ELF-1 (cell line): ENCODE measurements around the gene UVSSA.
"Not testable (repeated sequence)": the region's sequence is repeated elsewhere in the genome, so short reads cannot be mapped to it uniquely, and the experiment has no call there.

Source experiments
- DNase-seq: peaks from one replicate; pipeline ENCODE4 v3.0.0-alpha.2; 2016; ENCODE audit warnings: low read depth, low spot score

The UVSSA gene

DNA sequence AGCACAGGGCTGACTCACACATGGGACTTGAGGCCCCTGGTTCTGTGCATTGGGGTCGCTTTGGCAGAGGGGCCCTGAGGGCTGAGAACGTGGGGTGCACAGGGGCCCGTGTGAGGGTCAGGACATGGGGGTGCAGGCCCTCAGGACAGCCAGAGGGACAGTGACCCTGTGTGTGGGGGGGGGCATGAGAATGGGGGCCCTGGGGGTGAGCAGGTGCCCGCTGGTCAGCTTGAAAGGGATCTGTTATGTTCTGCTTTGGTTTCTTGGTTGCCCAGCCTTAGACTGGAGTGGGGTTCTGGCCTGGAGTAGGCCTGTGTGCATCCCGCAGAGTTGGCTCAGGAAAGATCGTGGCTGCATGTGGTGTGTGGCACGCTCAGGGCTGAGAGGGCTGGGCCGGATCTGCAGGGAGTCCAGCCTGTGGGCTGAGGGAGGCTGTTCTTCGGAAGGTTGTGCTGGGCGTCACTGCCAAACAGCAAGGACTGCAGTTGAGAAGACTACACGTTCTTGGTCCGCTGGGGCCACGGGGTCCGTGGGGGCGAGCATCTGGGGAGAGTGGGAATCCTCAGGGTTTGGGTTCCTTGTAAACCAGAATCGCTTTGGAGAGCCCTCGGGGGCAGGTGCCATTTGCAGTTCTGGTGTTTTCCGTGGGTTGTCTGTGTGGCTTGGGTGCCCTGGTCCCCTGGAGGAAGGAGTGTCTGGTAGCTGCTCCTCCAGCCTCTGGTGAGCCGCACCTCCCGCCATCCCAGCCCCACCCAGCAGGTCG, 15.2 kb upstream of the UVSSA start:
- no peak for DNase-seq

DNA sequence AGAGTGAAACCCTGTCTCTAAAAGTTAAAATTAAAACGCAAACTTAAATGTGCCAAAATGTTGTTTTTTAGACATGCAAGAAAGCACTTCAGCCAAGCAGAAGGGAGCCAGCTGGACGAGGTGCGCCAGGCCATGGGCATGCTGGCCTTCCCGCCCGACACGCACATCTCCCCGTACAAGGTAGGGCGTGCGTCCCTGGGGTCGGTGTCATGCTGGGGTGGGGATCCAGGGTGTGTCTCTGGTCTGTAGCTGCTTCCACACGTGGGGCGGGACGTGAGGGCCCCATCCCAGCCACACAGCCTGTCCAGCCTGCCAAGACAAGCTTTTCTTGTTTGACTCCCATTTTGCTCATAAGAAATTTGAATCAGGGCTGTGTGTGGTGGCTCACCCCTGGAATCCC, 14.3 kb upstream of the UVSSA start:
- DNase-seq, result no peak

DNA sequence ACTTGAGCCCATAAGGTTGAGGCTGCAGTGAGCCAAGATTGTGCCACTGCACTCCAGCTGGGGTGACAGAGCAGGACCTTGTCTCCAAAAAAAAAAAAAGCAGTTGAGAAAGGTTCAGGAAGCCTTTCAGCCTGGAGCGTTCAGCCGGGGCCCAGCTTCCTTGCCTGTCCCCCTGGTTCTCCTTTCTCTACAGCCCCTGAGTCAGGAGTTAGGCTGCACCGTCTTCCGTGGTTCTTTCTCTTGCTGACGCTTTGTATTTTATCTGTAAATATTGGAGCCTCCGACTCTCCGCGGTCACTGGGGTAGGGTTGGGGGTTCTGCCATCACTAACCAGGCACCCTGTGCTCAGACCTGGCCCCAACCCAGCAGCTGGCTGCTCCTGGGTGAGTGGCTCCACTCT, 13.8 kb upstream of the UVSSA start:
- no peak for DNase-seq

DNA sequence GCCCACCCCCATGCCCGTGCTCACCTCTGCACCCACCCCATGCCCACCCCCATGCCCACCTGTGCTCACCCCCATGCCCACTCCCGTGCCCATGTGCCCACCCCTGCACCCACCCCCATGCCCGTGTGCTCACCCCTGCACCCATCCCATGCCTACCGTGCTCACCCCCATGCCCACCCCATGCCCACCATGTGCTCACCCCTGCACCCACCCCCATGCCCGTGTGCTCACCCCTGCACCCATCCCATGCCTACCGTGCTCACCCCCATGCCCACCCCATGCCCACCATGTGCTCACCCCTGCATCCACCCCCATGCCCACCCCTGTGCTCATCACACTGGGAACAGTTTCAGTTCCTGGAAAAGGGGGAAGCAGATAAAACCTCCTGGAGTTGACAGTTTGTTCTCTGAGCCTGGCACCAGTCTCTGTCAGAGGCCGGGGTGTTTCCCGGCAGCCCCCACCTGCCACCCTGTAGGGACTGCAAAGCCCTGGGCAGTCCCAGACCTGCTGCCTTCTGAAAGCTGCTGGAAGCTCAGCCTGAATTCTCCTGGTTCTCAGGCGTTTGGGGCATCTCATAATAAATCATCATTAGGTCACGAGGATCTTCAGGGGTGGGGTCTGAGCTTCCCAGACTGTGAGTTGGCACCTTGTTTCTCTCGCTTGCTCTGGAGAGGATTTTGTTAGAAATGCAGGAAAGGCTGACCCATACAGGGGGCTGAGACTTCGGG, 13.0 kb upstream of the UVSSA start:
- DNase-seq, result not testable (repeated sequence)

DNA sequence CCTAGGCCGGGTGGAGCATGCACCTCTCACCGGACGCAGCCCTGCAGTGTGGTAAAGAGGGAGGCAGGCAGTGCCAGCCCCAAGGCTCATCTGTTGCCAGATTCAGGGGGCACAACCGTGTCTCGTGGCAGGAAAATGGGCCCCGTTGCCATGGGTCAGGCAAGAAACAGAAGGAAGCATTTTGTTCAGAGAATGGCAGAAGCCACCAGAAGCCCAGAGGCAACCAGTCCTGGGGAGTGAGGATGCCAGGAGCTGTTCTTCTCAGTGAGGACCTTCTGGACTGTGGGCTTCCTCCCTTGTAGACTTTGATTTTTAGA, 12.5 kb upstream of the UVSSA start:
- DNase-seq, result no peak

DNA sequence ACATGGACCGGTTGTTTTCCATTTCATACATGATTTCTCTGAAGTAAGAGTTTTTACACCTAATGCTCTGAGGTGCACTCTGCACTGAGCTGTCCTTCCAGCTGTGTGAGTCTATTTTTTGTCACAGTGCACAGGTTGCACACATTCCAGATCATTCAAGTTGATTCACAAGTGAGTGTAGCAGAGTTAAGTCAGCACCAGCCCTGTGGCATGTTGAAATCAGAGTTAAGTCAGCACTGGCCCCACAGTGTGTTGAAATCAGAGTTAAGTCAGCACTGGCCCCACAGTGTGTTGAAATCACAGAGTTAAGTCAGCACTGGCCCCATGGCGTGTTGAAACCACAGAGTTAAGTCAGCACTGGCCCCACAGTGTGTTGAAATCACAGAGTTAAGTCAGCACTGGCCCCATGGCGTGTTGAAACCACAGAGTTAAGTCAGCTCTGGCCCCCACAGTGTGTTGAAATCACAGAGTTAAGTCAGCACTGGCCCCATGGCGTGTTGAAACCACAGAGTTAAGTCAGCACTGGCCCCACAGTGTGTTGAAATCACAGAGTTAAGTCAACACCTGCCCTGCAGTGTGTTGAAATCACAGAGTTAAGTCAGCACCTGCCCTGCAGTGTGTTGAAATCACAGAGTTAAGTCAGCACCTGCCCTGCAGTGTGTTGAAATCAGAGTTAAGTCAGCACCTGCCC, 11.7 kb upstream of the UVSSA start:
- not testable (repeated sequence) for DNase-seq

DNA sequence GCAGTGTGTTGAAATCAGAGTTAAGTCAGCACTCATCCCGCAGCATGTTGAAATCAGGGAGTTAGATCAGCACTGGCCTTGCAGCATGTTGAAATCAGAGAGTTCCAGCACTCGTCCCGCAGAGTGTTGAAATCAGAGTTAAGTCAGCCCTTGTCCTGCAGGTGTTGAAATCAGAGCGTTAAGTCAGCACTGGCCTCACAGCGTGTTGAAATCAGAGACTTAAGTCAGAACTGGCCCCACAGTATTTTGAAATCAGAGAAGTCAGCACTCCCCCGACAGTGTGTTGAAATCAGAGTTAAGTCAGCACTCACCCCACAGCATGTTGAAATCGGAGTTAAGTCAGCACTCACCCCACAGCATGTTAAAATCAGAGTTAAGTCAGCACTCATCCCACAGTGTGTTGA, 10.9 kb upstream of the UVSSA start:
- DNase-seq, result no peak

DNA sequence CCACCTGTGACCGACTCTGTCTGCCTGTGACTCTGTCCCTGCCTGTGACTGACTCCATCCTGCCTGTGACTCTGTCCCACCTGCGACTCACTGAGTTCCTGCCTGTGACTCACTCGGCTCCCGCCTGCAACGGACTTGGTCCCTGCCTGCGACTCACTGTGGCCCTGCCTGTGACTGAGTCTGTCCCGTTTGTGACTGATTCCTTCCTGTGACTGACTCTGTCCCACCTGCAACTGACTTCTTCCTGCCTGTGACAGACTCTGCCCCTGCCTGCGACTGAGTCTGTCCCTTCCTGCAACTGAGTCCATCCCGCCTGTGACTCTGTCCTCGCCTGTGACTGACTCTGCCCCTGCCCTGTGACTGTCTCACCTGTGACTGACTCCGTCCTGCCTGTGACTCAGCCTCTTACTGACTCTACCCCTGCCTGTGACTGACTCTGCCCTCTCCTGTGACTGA, 9.6 kb upstream of the UVSSA start:
- no peak for DNase-seq

DNA sequence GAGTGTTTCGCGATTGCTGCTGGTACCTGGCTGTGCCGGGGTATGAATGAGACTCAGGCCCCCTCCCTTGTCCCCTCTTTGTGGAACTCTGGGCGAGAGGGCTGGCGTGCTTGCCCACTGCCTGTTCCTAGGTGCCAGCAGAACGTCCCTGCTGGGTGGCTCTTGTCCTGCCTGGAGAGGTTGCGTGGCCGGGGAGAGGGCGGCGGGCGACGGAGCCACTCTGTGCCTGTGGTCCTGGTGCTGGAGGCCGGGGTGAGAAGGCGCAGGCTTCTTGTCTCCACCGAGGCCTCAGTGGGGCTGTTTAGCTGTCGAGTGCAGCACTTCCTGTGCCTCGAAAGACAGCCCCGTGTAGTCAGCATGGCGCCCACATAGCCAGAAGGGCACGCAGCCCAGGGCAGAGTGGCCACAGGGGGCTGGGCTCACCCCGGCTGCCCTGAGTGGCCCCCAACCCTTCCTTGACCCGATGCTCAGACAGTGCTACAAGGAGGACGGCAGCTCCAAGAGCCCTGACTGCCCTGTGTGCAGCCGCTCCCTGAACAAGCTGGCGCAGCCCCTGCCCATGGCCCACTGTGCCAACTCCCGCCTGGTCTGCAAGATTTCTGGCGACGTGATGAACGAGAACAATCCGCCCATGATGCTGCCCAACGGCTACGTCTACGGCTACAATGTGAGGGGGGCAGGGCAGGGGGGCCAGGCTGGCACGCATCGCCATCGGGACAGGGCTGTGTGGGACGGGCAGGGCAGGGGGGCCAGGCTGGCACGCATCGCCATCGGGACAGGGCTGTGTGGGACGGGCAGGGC, 8.9 kb upstream of the UVSSA start:
- no peak for DNase-seq

DNA sequence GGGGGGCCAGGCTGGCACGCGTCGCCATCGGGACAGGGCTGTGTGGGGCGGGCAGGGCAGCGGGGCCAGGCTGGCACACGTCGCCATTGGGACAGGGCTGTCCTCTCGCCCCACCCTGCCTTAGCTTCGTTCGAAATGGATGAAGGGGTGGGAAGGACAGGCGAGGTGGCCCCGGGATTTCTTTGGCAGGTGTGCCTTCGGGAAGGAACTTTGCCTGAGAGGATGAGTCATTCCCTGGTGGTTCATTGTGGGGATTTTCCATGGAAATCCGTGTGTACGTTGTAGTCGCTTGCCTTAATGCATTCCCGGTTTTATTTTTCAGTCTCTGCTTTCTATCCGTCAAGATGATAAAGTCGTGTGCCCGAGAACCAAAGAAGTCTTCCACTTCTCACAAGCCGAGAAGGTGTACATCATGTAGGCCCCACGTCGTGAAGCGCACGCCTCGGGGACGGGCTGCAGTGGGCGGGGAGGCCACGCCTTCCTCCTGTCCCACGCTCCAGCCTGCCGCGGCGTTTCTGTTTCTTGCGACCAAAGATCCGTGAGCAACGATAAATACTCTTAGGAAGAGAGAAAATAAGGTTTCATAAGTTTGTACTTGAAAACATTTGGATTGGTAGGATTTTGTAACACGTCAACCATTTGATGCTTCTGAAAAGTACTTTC, 8.1 kb upstream of the UVSSA start:
- DNase-seq, result no peak

DNA sequence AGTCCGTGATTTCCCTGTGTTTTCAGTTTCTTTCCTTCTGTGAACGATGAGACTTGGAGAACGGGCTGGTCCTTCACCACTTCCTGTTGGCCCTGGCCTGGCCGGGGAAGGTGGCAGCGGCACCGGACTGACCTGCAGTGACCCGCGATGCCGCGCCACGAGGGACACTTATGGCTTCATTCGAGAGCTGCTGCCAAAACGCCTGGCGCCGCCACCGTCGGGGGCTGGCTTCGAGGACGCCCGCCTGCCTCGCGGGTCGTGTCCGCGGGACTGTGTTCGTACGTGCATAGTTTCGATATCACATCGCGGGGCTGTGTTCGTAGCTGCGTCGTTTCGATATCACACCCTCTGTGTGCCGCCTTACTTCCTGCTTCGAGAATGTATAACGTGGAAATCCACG, 7.5 kb upstream of the UVSSA start:
- DNase-seq, result no peak

DNA sequence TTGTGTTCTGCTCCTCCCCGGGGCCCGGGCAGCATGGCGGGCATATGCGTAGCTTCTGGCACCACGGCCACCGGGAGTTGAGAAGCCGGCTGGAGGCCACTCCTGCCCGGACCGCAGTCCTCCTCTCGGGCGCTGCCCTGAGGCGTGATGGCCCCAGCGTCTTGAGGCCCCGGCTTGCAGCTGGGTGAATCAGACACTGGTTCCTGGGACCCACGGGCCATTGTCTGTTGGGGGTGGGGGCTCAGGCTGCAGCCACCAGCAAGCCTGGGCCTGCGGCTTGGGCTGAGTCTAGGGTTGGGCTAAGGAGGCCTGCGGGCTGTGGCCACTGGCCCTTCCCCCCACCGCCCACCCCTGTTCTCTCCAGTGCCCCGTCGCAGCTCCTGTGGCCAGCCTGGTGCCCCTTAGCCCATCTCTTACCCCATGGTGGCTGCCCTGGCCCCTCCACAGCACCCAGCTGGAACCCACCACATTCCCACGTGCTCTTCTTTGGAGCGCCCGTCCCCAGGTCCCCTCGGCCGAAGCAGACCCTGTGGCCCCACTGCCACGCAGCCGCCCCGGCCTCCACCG, 6.7 kb upstream of the UVSSA start:
- no peak for DNase-seq

DNA sequence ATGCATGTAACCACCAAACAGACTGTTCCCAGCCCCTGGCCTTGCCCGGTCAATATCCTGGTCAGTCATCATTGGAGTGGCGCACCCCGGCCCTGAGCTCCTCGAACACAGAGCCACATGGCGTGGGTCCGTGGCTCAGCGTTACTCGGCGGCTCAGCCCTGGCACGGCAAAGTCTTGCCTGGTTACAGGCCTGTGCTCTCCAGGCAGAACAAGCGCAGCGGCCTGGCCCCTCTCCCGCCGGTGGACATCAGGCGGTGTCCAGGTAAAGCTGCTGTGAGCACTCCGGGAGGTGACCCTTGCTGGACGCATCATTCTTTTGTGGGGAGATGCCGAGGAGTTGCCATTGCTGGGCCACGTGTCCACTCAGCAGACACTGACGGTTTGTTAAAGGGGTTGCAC, 6.1 kb upstream of the UVSSA start:
- DNase-seq, result no peak

DNA sequence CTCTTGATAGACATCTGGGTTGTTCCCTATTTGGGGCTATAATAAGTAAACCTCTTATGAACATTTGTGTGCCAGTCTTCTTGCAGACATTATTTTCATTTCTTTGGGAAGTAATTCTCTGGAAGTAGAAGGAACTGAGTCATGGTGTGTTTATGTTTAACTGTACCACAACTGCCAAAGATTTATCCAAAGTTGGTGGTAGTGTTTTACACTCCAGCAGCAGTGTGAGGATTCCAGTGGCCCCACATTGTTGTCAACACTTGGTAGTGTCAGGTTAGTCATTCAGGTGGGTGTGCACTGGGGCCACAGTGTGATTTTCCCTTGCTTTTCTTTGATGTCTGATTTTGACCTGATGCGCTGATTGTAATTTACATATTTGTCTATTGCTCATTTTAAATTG, 5.0 kb upstream of the UVSSA start:
- no peak for DNase-seq

DNA sequence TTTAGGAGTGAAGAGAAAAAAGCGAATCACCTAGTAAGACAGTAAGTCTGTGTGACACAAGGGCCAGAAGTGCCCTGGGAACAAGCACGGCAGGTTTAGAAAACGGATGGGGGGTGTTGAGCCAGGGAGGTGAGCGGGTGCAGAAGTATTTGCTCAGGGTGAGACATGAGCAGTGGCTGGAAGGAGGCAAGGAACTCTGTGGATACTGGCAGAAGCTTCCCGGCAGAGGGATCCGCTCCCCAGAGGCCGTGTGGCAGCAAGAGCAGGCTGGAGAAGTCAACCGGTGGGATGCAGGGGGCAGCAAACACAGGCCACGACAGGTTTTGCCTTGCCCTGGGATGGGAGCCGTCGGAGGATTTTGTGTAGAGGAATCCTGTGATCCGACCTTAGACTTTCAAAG, 2.3 kb upstream of the UVSSA start:
- DNase-seq, result peak; percentile 27

DNA sequence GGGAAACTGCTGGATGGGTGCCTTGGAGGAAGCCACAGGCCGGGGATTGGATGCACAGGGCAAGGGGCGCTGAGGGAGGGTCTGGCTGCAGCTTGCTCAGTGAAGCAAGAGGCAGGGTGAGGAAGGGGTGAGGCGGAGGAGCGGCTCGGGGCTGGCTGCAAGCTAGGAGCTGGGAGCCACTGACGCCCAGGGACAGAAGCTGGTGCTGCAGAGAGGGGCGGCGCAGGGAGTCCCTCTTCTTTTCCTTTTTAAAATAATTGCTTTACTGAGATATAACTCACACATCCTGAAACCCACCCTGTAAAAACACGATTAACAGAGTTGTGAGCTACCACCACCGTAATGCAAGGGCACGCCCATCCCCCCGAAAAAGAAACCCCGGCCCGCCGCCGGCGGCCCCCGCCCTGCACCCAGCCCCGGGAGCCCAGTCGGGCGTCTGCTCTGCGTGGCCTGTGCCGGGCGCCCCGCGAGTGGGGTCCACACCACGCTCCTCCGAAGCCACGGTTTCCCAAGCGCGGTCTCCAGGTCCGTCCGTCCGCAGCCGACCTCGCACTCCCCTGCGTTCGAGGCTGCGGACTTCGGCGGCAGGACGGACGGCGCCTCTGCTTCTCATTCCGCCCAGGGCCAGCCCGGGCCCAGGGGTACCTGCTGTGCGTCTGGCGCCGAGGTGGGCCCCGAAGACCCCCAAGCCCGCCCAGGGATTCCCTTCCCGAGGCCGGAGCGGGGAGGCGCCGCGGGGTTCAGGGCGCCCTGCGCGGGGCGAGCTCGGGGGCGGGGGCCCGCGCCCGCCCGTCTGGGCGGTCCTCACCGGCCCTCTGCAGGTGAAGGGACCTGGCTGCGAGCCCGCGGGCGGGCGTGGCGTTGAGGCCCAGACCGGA, 866 bp upstream of the UVSSA start:
- peak; percentile 74 for DNase-seq

DNA sequence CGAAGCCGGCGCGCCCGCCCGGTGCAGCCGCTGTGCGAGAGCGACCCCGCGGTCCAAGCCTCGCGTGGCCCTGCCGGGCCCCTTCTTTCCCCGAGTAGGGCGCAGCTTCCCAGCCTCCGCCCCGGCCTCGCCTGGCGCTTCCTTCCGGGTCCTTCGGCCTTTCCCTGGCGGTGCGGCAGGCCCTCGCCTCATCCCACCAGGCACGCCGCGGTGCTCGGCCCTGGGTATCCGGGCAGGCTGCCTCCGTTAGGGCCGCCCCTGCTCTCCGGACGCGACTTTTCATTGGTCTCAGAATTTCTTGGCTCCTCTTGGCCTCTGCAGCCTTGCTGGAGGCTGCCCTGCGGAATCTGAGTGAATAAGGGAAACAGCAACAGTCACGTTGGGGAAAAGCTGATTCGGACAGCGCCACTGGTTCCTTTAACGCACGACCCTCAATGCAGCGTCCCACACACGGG, 429 bp downstream of the UVSSA start:
- peak; percentile 79 for DNase-seq

DNA sequence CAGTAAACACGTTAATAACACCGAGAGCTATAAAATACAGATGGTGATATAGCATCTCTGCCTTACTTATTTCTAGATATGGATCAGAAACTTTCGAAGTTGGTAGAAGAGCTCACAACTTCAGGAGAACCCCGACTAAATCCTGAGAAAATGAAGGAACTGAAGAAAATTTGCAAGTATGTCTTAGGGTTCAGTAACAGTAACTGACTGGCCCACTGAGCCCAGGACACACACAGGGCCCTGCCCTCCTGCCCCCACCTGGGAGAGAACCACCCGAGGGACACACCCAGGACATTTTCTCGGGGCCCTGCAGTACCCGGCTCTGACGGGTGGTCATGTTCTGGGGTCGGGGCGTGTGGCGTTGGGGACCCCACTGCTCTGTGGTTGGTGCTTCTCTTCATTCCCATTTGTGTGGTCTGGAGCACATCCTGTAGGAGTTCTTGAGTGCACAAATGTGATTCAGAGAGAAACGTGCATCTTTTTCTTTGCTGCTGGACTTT, 1.1 kb downstream of the UVSSA start:
- no peak for DNase-seq

DNA sequence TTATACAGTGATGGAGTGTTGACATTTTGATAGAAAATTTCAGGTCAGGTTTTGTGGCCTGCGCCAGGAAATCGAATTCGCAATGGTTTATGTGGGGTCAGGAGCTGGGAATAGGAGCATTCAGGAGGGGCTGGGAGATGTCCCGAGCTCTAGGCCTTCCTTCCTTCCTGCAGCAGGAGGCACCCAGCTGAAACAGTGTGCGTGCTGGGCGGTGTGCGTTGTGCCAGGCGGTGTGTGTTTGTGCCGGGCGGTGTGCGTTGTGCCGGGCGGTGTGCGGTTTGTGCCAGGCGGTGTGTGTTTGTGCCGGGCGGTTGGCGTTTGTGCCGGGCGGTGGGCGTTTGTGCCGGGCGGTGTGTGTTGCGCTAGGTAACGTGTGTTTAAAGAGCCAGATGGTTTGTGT, 1.7 kb downstream of the UVSSA start:
- DNase-seq, result no peak
